HepG2 (cell line): ENCODE results near the gene ESAM. TPM values are rescaled to one million over a fixed set of nuclear protein-coding genes. Genes with fewer than 3 reads are reported as not detected.

Experiments used
- AGO1 ChIP-seq: fragments of 200-400 bp; formaldehyde crosslinking; IDR thresholded peaks from 2 replicates; pipeline ENCODE4 v1.6.1; 2017; ENCODE audit warnings: mild to moderate bottlenecking, low read depth, low read length, moderate library complexity; ENCODE audit not compliant: poor library complexity, severe bottlenecking
- BCL3 ChIP-seq: sonication (generic); formaldehyde crosslinking; IDR thresholded peaks from 2 replicates; pipeline ENCODE4 v1.5.1; 2020; ENCODE audit warnings: mild to moderate bottlenecking, missing genetic modification reagents, moderate library complexity
- CREBL2 ChIP-seq: sonication (generic); formaldehyde crosslinking; IDR thresholded peaks from 2 replicates; pipeline ENCODE4 v1.8.1; 2023; ENCODE audit warnings: missing genetic modification reagents, mild to moderate bottlenecking, borderline replicate concordance
- DRAP1 ChIP-seq: IDR thresholded peaks from 2 replicates; pipeline ENCODE4 v1.6.1; 2016; ENCODE audit warnings: missing genetic modification reagents, missing compliant biosample characterization
- FOXP4 ChIP-seq: sonication (generic); formaldehyde crosslinking; IDR thresholded peaks from 2 replicates; pipeline ENCODE4 v1.4.0; 2020; ENCODE audit warnings: missing genetic modification reagents
- GLI4 ChIP-seq: sonication (generic); formaldehyde crosslinking; IDR thresholded peaks from 2 replicates; pipeline ENCODE4 v1.5.1; 2020; ENCODE audit warnings: missing genetic modification reagents, mild to moderate bottlenecking, moderate library complexity, borderline replicate concordance
- HOXA5 ChIP-seq: sonication (generic); formaldehyde crosslinking; IDR thresholded peaks from 2 replicates; pipeline ENCODE4 v1.4.0; 2020; ENCODE audit warnings: missing genetic modification reagents
- HOXA7 ChIP-seq: sonication (generic); formaldehyde crosslinking; IDR thresholded peaks from 2 replicates; pipeline ENCODE4 v1.8.1; 2022; ENCODE audit warnings: mild to moderate bottlenecking, missing genetic modification reagents, moderate library complexity
- LCORL ChIP-seq, 2 experiments: fragments of 450-650 bp in 1 of 2; sonication (generic) in 1 of 2; formaldehyde crosslinking in 1 of 2; IDR thresholded peaks; 2 replicates each; pipeline versions ENCODE4 v1.5.0 to v1.6.1; 2017 to 2020; ENCODE audit warnings: antibody characterized with exemption in 1 of 2, missing genetic modification reagents in 1 of 2
- SMARCC2 ChIP-seq: fragments of 450-650 bp; IDR thresholded peaks from 2 replicates; pipeline ENCODE4 v1.6.1; 2017; ENCODE audit warnings: antibody characterized with exemption, mild to moderate bottlenecking
- ZBTB10 ChIP-seq: sonication (generic); formaldehyde crosslinking; IDR thresholded peaks from 2 replicates; pipeline ENCODE4 v1.4.0; 2020; ENCODE audit warnings: missing genetic modification reagents, borderline replicate concordance
- ZNF550 ChIP-seq: sonication (generic); formaldehyde crosslinking; IDR thresholded peaks from 2 replicates; pipeline ENCODE4 v1.4.0; 2020; ENCODE audit warnings: mild to moderate bottlenecking, missing genetic modification reagents, borderline replicate concordance
- ZNF878 ChIP-seq: sonication (generic); formaldehyde crosslinking; IDR thresholded peaks from 2 replicates; pipeline ENCODE4 v1.8.1; 2023; ENCODE audit warnings: mild to moderate bottlenecking, missing genetic modification reagents, moderate library complexity
- ZXDC ChIP-seq: sonication (generic); formaldehyde crosslinking; IDR thresholded peaks from 2 replicates; pipeline ENCODE4 v1.5.0; 2020; ENCODE audit warnings: mild to moderate bottlenecking, missing genetic modification reagents
- polyA plus RNA-seq, 8 experiments: library from polyadenylated mRNA; depleted of rRNA in 3 of 8; stranded (reverse) in 7 of 8; unstranded in 1 of 8; fragments of >200 nt; fragmentation: Illumina TruSeq in 4 of 8; extraction: Trizol in 4 of 8; gene quantifications; 2 replicates each; pipeline versions ENCODE4 v1.2.1 to v1.2.3, GENCODE V29; 2011 to 2016; ENCODE audit warnings: low read depth in 4 of 8, missing spikeins in 1 of 8, mixed read lengths in 1 of 8; ENCODE audit not compliant: insufficient read depth in 1 of 8
- total RNA-seq, 5 experiments: library from RNA; depleted of rRNA; stranded (reverse); fragments of >200 nt; fragmentation: Illumina TruSeq; extraction: Trizol; gene quantifications; 2 replicates each; pipeline ENCODE4 v1.2.3, GENCODE V29; 2016; ENCODE audit warnings: low read depth in 1 of 5

The ESAM gene
- total and polyA plus RNA-seq, 2 of the 13 experiments (the other 11 are each of a cell fraction or from before 2014, with no cell fraction given): 1.2 to 6.8 TPM

GRCh38 chr11:124746621-124747243 is 15.4 kb downstream of the ESAM start (continued):
- peak; percentile 38; the same call in 1 of the 2 replicates for TF ChIP-seq DRAP1 (CRISPR knock-in tag)
- TF ChIP-seq CREBL2 (CRISPR knock-in tag): no peak
- TF ChIP-seq FOXP4: peak; percentile 54; the same call in 1 of the 2 replicates
- no peak for TF ChIP-seq ZNF550 (CRISPR knock-in tag)
- TF ChIP-seq BCL3 (CRISPR knock-in tag): 0 out of 2 replicates have a peak, but pooled peaks have one; percentile 53
- no peak for TF ChIP-seq SMARCC2
- no peak for TF ChIP-seq AGO1
- no peak for TF ChIP-seq ZXDC
- TF ChIP-seq GLI4 (CRISPR knock-in tag): no peak
- no peak for TF ChIP-seq LCORL (IDR thresholded peaks at IDR 0.05)
- peak; percentile 72 for TF ChIP-seq LCORL (CRISPR knock-in tag; IDR thresholded peaks at IDR 0.05)
- TF ChIP-seq ZBTB10 (CRISPR knock-in tag): no peak
- TF ChIP-seq ZNF878 (CRISPR knock-in tag): 0 out of 2 replicates have a peak, but pooled peaks have one; percentile 55
- peak; percentile 78; the same call in 1 of the 2 replicates for TF ChIP-seq HOXA5 (CRISPR knock-in tag)
- no peak for TF ChIP-seq HOXA7 (CRISPR knock-in tag)
